Fibroblast of the aortic adventitia (primary cell): ENCODE results near the gene CLSTN1. TPM values are rescaled to one million over a fixed set of nuclear protein-coding genes. Genes with fewer than 3 reads are reported as not detected.
"Not testable (repeated sequence)": the region's sequence is repeated elsewhere in the genome, so short reads cannot be mapped to it uniquely, and the experiment has no call there.

Experiments used
- DNase-seq: peaks from one replicate; pipeline ENCODE4 v3.0.0-alpha.2; 2010; ENCODE audit warnings: low read depth
- H3K4me3 ChIP-seq: 2 replicates; pipeline ENCODE4 v1.5.1; 2011; ENCODE audit warnings: low read depth, mild to moderate bottlenecking, control low read depth, low read length, moderate library complexity
- CTCF ChIP-seq: IDR thresholded peaks from 2 replicates; pipeline ENCODE4 v1.5.1; 2011; ENCODE audit warnings: mild to moderate bottlenecking, low read length, control low read depth, inconsistent platforms; ENCODE audit not compliant: insufficient read depth
- total RNA-seq: library from RNA; depleted of rRNA; stranded (reverse); fragments of >200 nt; gene quantifications from 2 replicates; pipeline ENCODE4 v1.2.3, GENCODE V29; 2012; ENCODE audit warnings: low replicate concordance

The CLSTN1 gene
- total RNA-seq, 1 donor = 61.5 TPM

DNA sequence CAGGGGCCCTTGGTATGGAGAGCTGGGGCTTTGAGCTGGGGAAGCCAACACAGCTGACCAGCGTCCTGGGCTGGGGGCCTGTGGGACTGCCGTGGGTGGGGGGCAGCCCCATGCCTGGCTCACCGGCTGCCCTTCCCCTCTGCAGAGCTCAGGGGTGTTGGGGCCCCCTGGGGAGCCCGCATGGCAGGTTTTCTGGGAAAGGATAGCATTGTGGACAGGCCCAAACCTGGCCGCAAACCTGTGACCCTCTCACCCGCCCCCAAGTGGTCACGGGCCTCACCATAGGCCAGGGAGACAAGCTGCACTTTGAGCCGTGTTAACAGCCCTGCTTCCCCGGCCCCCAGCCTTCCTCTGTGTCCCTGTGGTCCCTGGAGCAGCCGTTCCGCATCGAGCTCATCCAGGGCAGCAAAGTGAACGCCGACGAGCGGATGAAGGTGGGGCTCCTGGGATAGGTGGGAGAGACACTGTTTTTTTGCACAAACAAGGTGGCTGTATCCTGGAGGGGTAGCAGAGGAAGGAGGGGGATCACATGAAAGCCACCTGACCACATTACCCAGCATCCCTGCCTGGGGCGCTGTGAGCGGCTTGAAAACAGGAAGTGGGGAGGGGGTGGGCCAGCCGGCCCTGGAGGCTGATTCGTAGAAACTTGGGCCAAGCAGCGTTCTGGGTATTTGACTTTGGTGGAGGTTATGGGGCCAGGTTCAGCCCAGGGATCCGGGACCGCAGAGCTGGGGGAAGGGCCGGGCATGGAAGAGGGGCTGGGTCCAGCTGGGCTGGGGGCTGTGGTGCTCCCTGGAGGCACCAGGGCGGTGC is 106.4 kb downstream of the CLSTN1 start:
- no peak for TF ChIP-seq CTCF
- H3K4me3 ChIP-seq = no peak overlapping the region
- no peak for DNase-seq

DNA sequence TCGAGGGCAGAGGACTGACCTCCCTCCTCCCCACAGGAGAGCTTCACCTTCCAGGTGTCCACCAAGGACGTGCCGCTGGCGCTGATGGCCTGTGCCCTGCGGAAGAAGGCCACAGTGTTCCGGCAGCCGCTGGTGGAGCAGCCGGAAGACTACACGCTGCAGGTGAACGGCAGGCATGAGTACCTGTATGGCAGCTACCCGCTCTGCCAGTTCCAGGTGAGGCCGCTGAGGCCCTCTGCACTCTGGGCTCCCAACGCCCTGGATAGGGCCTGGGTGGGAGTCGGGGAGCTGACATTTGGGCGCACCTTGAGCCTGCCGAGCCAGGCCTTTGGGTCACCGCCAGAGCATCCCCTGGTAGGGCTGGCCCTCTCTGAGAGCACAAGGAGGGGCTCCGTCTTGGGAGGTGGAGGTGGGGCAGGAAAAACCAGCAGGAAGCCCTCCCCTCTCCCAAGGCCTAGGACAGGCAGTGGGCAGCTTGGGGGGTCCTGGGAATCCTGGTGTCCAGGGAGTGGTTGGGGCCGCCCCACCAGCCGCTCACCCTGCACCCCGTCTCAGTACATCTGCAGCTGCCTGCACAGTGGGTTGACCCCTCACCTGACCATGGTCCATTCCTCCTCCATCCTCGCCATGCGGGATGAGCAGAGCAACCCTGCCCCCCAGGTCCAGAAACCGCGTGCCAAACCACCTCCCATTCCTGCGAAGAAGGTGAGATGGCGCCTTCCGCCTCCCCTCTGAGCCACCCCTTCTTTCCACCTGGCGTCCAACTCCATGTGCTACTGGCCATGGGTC is 107.2 kb downstream of the CLSTN1 start:
- H3K4me3 ChIP-seq = no peak overlapping the region
- no peak for TF ChIP-seq CTCF
- DNase-seq = no peak

- no peak overlapping the region for H3K4me3 ChIP-seq
- DNase-seq = no peak
- no peak for TF ChIP-seq CTCF
Observed at GRCh38 chr1:9715536-9716226, 108.1 kb downstream of the CLSTN1 start.

- no peak overlapping the region for H3K4me3 ChIP-seq
- DNase-seq = no peak
- no peak for TF ChIP-seq CTCF
Observed at GRCh38 chr1:9714257-9714718, 109.5 kb downstream of the CLSTN1 start.

- not testable (repeated sequence) for H3K4me3 ChIP-seq, DNase-seq
Observed at GRCh38 chr1:9712767-9713166, 111.0 kb downstream of the CLSTN1 start.

GRCh38 chr1:9711466-9712020 is 112.2 kb downstream of the CLSTN1 start:
- DNase-seq = no peak
- no peak overlapping the region for H3K4me3 ChIP-seq
- TF ChIP-seq CTCF = no peak

DNA sequence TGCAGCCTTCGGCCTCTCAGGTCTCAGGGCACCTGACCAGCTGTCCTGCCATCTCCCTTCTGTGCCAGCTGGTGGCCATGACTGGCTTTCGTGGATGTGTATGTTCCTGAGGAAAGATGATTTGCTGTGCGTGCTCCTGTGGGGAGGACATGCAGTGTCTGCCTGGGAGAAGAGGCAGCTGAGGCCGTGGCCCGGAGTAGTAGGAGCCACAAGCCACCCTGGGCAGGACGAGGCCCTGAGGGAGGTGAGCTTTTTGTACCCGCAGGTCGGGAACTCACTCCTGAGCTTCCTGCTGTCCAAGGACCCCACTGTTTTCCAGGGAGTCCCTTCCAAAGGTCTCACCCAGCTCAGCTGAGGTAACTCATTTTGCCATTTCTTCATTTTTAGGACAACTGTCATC is 113.7 kb downstream of the CLSTN1 start:
- no peak for TF ChIP-seq CTCF
- H3K4me3 ChIP-seq = no peak overlapping the region
- DNase-seq = no peak
